Measurements from ENCODE around the gene SLC39A11. TPM values are rescaled to one million over a fixed set of nuclear protein-coding genes. Genes with fewer than 3 reads are reported as not detected.

The SLC39A11 gene
- total RNA-seq, 1 donor from 2014 or later: 4.9 TPM

- H3K27ac ChIP-seq: no peak overlapping the region
- intact Hi-C loops (cut with DNase I): no loop called here
- no peak overlapping the region for H3K4me3 ChIP-seq
- no peaks in the 10 kb centered on the region for H3K4me1 ChIP-seq
- TF ChIP-seq CTCF (IDR thresholded peaks at IDR 0.05): no peak
- peaks cover 0 to 3% of the 10 kb centered on the region in 2 donors for H3K36me3 ChIP-seq
- H3K27me3 ChIP-seq: no peaks in the 10 kb centered on the region
- no peaks in the 10 kb centered on the region for H3K9me3 ChIP-seq
- DNase-seq (ENCODE audit: low spot score in 2 of 2): no peak
Observed at GRCh38 chr17:72946696-72947095, 145.8 kb downstream of the SLC39A11 start.

- intact Hi-C loops (cut with DNase I): no loop called here
- Histone ChIP-seq H3K9me3 (no peaks in the 10 kb centered on the region), H3K4me1 (no peaks in the 10 kb centered on the region), H3K27me3 (no peaks in the 10 kb centered on the region), H3K4me3 (no peak overlapping the region), H3K27ac (no peak overlapping the region), H3K36me3 (peaks cover 0 to 3% of the 10 kb centered on the region in 2 donors)
- no peak for TF ChIP-seq CTCF (IDR thresholded peaks at IDR 0.05)
- DNase-seq (ENCODE audit: low spot score in 2 of 2): no peak
Observed at GRCh38 chr17:72946156-72946555, 146.3 kb downstream of the SLC39A11 start.

GRCh38 chr17:72945473-72945872 is 147.0 kb downstream of the SLC39A11 start:
- TF ChIP-seq CTCF (IDR thresholded peaks at IDR 0.05): no peak
- Histone ChIP-seq H3K4me3 (no peak overlapping the region), H3K4me1 (no peaks in the 10 kb centered on the region), H3K36me3 (peaks cover 0 to 3% of the 10 kb centered on the region in 2 donors), H3K27ac (no peak overlapping the region), H3K9me3 (no peaks in the 10 kb centered on the region), H3K27me3 (no peaks in the 10 kb centered on the region)
- DNase-seq (ENCODE audit: low spot score in 2 of 2): no peak
- intact Hi-C loops (cut with DNase I): no loop called here

GRCh38 chr17:72943826-72944689 is 148.4 kb downstream of the SLC39A11 start:
- intact Hi-C loops (cut with DNase I): no loop called here
- peaks cover 0 to 3% of the 10 kb centered on the region in 2 donors for H3K36me3 ChIP-seq
- no peak for DNase-seq (ENCODE audit: low spot score in 2 of 2)
- H3K27me3 ChIP-seq: no peaks in the 10 kb centered on the region
- no peaks in the 10 kb centered on the region for H3K4me1 ChIP-seq
- TF ChIP-seq CTCF (IDR thresholded peaks at IDR 0.05): no peak
- no peak overlapping the region for H3K4me3 ChIP-seq
- H3K27ac ChIP-seq: no peak overlapping the region
- no peaks in the 10 kb centered on the region for H3K9me3 ChIP-seq

GRCh38 chr17:72942579-72942978 is 149.9 kb downstream of the SLC39A11 start:
- TF ChIP-seq CTCF (IDR thresholded peaks at IDR 0.05): no peak
- no peaks in the 10 kb centered on the region for H3K4me1 ChIP-seq
- no peak overlapping the region for H3K27ac ChIP-seq
- intact Hi-C loops (cut with DNase I): no loop called here
- no peaks in the 10 kb centered on the region for H3K27me3 ChIP-seq
- peaks cover 0 to under 1% of the 10 kb centered on the region in 2 donors for H3K36me3 ChIP-seq
- H3K9me3 ChIP-seq: no peaks in the 10 kb centered on the region
- DNase-seq (ENCODE audit: low spot score in 2 of 2): no peak
- no peak overlapping the region for H3K4me3 ChIP-seq
